Chondrocyte (in vitro differentiated cells): ENCODE measurements around the gene FBXL17. TPM values are rescaled to one million over a fixed set of nuclear protein-coding genes. Genes with fewer than 3 reads are reported as not detected.

Source experiments
- DNase-seq: peaks from one replicate; pipeline ENCODE4 v3.0.0; 2021; ENCODE audit warnings: mixed read lengths, low spot score
- H3K27ac Mint-ChIP-seq: one replicate; pipeline ENCODE4 v1.8.0; 2021; ENCODE audit warnings: mild to moderate bottlenecking, moderate library complexity, mixed read lengths; ENCODE audit not compliant: unreplicated experiment
- H3K27me3 Mint-ChIP-seq: 2 replicates; pipeline ENCODE4 v1.8.0; 2021; ENCODE audit warnings: low read depth, mixed read lengths
- H3K36me3 Mint-ChIP-seq: 2 replicates; pipeline ENCODE4 v1.8.0; 2021; ENCODE audit warnings: low read depth, mixed read lengths
- H3K4me1 Mint-ChIP-seq: 2 replicates; pipeline ENCODE4 v1.8.0; 2021; ENCODE audit warnings: low read depth, mild to moderate bottlenecking, mixed read lengths
- H3K4me3 Mint-ChIP-seq: one replicate; pipeline ENCODE4 v1.8.0; 2021; ENCODE audit warnings: mild to moderate bottlenecking, moderate library complexity, mixed read lengths; ENCODE audit not compliant: unreplicated experiment
- H3K9me3 Mint-ChIP-seq: 2 replicates; pipeline ENCODE4 v1.8.0; 2021; ENCODE audit warnings: low read depth, mixed read lengths
- CTCF ChIP-seq: fragments of 200-600 bp; sonication (generic); IDR thresholded peaks from 2 replicates; pipeline ENCODE4 v1.5.0; 2021; ENCODE audit warnings: antibody characterized with exemption, mild to moderate bottlenecking, moderate library complexity
- total RNA-seq: library from RNA; stranded (reverse); gene quantifications from 3 replicates; pipeline ENCODE4 v1.2.1, GENCODE V29; 2021

The FBXL17 gene
- total RNA-seq, 1 donor from 2014 or later: 15.3 TPM

- H3K27ac Mint-ChIP-seq: no peak overlapping the region
- no peaks in the 10 kb centered on the region for H3K36me3 Mint-ChIP-seq
- no peaks in the 10 kb centered on the region for H3K4me1 Mint-ChIP-seq
- TF ChIP-seq CTCF: peak; percentile 21
- H3K27me3 Mint-ChIP-seq: no peaks in the 10 kb centered on the region
- DNase-seq: no peak
- no peak overlapping the region for H3K4me3 Mint-ChIP-seq
- H3K9me3 Mint-ChIP-seq: no peaks in the 10 kb centered on the region
Measured at GRCh38 chr5:108079753-108080152, 302.1 kb downstream of the FBXL17 start.

GRCh38 chr5:108078882-108079281 lies 303.0 kb downstream of the FBXL17 start:
- Mint-ChIP-seq H3K4me1 (no peaks in the 10 kb centered on the region), H3K9me3 (peaks cover 4% of the 10 kb centered on the region), H3K4me3 (no peak overlapping the region), H3K36me3 (peaks cover 2% of the 10 kb centered on the region), H3K27me3 (no peaks in the 10 kb centered on the region), H3K27ac (no peak overlapping the region)
- DNase-seq: no peak
- TF ChIP-seq CTCF: no peak

- Mint-ChIP-seq H3K36me3 (peaks cover 2% of the 10 kb centered on the region), H3K9me3 (peaks cover 8% of the 10 kb centered on the region), H3K4me1 (no peaks in the 10 kb centered on the region), H3K27me3 (no peaks in the 10 kb centered on the region), H3K27ac (no peak overlapping the region), H3K4me3 (no peak overlapping the region)
- DNase-seq: no peak
- no peak for TF ChIP-seq CTCF
Measured at GRCh38 chr5:108078345-108078744, 303.6 kb downstream of the FBXL17 start.

GRCh38 chr5:108074626-108075025 lies 307.3 kb downstream of the FBXL17 start:
- H3K9me3 Mint-ChIP-seq: peaks cover 8% of the 10 kb centered on the region
- H3K4me3 Mint-ChIP-seq: no peak overlapping the region
- TF ChIP-seq CTCF: no peak
- H3K27ac Mint-ChIP-seq: no peak overlapping the region
- H3K27me3 Mint-ChIP-seq: no peaks in the 10 kb centered on the region
- H3K4me1 Mint-ChIP-seq: no peaks in the 10 kb centered on the region
- DNase-seq: no peak
- peaks cover 5% of the 10 kb centered on the region for H3K36me3 Mint-ChIP-seq

- Mint-ChIP-seq H3K27ac (no peak overlapping the region), H3K4me1 (no peaks in the 10 kb centered on the region), H3K4me3 (no peak overlapping the region), H3K27me3 (no peaks in the 10 kb centered on the region), H3K9me3 (no peaks in the 10 kb centered on the region), H3K36me3 (no peaks in the 10 kb centered on the region)
- DNase-seq: no peak
- TF ChIP-seq CTCF: no peak
Measured at GRCh38 chr5:108064302-108064701, 317.6 kb downstream of the FBXL17 start.
